KMS-11 (cell line): ENCODE measurements around the gene EEF1AKMT1.

Source experiments
- H2AFZ ChIP-seq: fragments of 200-600 bp; sonication (generic); 2 replicates; pipeline ENCODE4 v1.6.1; 2016; ENCODE audit warnings: antibody characterized with exemption, mixed run types, low read depth
- H3K27ac ChIP-seq: fragments of 200-600 bp; sonication (generic); 2 replicates; pipeline ENCODE4 v1.6.1; 2016; ENCODE audit warnings: mild to moderate bottlenecking, mixed run types
- H3K27me3 ChIP-seq: fragments of 200-600 bp; sonication (generic); 2 replicates; pipeline ENCODE4 v1.6.1; 2017; ENCODE audit warnings: mild to moderate bottlenecking, low read depth, mixed run types, moderate library complexity; ENCODE audit not compliant: insufficient read depth
- H3K36me3 ChIP-seq: fragments of 200-600 bp; sonication (generic); 2 replicates; pipeline ENCODE4 v1.6.1; 2017; ENCODE audit warnings: mild to moderate bottlenecking, mixed run types; ENCODE audit not compliant: insufficient read depth
- H3K4me1 ChIP-seq: fragments of 200-600 bp; sonication (generic); 2 replicates; pipeline ENCODE4 v1.6.1; 2016; ENCODE audit warnings: mild to moderate bottlenecking, low read depth, mixed run types; ENCODE audit not compliant: poor library complexity, severe bottlenecking
- H3K4me2 ChIP-seq: fragments of 200-600 bp; sonication (generic); 2 replicates; pipeline ENCODE4 v1.7.0; 2016; ENCODE audit warnings: mild to moderate bottlenecking, mixed run types
- H3K4me3 ChIP-seq: fragments of 200-600 bp; sonication (generic); IDR thresholded peaks from 2 replicates; pipeline ENCODE4 v1.6.1; 2017; ENCODE audit warnings: low read depth, low read length, mixed read lengths; ENCODE audit not compliant: insufficient read depth
- H3K79me2 ChIP-seq: fragments of 200-600 bp; sonication (generic); 2 replicates; pipeline ENCODE4 v1.6.1; 2016; ENCODE audit warnings: low read depth, mixed run types; ENCODE audit not compliant: insufficient read depth
- H3K9ac ChIP-seq: fragments of 200-600 bp; sonication (generic); 2 replicates; pipeline ENCODE4 v1.6.1; 2016; ENCODE audit warnings: mild to moderate bottlenecking, mixed run types
- H4K20me1 ChIP-seq: fragments of 200-600 bp; sonication (generic); 2 replicates; pipeline ENCODE4 v1.6.1; 2016; ENCODE audit warnings: mild to moderate bottlenecking, mixed run types; ENCODE audit not compliant: insufficient read depth
- CTCF ChIP-seq: fragments of 200-600 bp; sonication (generic); conservative IDR thresholded peaks from 2 replicates; pipeline ENCODE4 v1.6.1; 2017; ENCODE audit warnings: low read depth, mild to moderate bottlenecking, antibody characterized with exemption, low read length, moderate library complexity, mixed read lengths

EEF1AKMT1 gene

DNA sequence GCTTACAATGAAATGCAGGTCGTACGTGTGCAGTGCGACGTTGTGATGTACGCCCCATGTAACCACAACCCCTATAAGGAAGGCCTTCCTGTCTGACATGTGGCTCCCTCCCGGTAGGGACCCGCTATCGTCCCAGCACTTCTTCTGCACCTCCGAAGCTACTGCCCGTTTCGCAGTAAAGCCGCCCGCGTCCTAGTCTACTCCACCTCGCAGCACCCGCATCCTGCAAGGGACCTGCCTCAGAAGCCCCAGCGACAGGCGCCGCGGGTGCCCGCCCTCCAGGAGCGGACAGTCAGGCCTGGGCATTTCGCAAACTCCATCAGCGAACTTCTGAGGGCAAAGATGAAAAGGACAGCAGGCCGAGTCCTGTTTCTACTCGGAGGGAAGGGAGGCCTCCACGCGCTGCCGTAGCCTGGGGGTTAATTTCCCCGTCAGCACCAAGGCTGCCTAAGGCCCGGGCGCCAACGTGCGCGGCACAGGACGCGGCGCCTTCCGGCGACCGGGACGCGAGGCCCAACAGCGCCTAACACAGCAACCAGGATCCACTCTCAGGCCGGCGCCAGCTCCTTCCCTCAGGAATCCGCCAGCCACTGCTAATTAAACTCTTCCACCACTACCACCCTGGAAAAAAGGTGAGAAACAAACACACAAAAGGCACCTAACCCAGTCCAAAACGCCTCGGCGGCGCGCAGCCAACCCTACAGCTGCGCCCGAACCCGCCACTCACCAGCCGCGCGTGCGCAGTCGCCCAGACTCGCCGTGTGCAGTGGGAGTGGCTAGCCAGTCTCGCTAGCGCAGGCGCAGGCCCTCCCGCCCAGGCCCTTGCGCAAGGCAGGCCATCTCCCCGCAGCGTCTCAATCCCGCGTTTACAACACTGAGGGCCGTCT is at the start of gene EEF1AKMT1:
EEF1AKMT1 (minus strand) TSS at position 768 of the 887 bp plus-strand sequence. CDS start 16,363 bp downstream, outside the sequence.
- Histone ChIP-seq H3K4me1 (peaks cover 5% of the 10 kb centered on the region), H2AFZ (peak within 1 kb of the TSS; percentile 73), H3K4me3 (no peak within 1 kb of the TSS), H3K79me2 (no peaks in the 10 kb centered on the region; the same call in 1 of the 2 replicates), H3K27me3 (no peaks in the 10 kb centered on the region), H3K36me3 (no peaks in the 10 kb centered on the region), H3K27ac (peak within 1 kb of the TSS; percentile 96), H3K4me2 (peak within 1 kb of the TSS; percentile 74), H4K20me1 (no peaks in the 10 kb centered on the region), H3K9ac (peak within 1 kb of the TSS; percentile 95)
- TF ChIP-seq CTCF, result no peak

- H3K79me2 ChIP-seq, result no peaks in the 10 kb centered on the region
- H3K4me1 ChIP-seq, result peaks cover 13% of the 10 kb centered on the region
- H2AFZ ChIP-seq, result no peak overlapping the region
- no peaks in the 10 kb centered on the region for H4K20me1 ChIP-seq
- H3K36me3 ChIP-seq, result no peaks in the 10 kb centered on the region
- H3K9ac ChIP-seq, result no peak overlapping the region
- no peak overlapping the region for H3K27ac ChIP-seq
- no peaks in the 10 kb centered on the region for H3K27me3 ChIP-seq
- no peak overlapping the region for H3K4me2 ChIP-seq
- no peak overlapping the region for H3K4me3 ChIP-seq
- TF ChIP-seq CTCF, result no peak
Measured at GRCh38 chr13:20823071-20823470, 49.3 kb upstream of the EEF1AKMT1 start.

DNA sequence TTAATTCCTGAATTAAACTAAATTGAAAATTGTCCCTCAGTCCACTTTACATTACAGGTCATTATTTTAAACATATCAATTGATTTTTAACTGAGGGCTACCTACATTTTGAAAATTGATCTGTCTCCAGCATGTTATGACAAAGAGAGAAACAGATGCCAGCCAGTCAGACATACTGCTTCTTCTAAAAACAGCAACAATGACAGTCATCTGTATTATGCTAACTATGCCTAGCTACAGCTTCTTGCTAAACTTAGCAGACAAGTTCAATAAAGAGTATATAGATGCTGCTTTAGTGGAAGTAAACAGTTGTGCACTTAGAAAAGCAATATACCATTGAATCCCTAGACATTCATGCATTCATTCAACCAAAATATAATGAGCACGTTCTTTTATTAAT is 48.6 kb upstream of the EEF1AKMT1 start:
- Histone ChIP-seq H3K27me3 (no peaks in the 10 kb centered on the region), H3K27ac (no peak overlapping the region), H3K4me3 (no peak overlapping the region), H3K36me3 (no peaks in the 10 kb centered on the region), H3K4me2 (no peak overlapping the region), H3K9ac (no peak overlapping the region), H3K4me1 (peaks cover 12% of the 10 kb centered on the region), H4K20me1 (no peaks in the 10 kb centered on the region), H2AFZ (no peak overlapping the region), H3K79me2 (no peaks in the 10 kb centered on the region)
- no peak for TF ChIP-seq CTCF

DNA sequence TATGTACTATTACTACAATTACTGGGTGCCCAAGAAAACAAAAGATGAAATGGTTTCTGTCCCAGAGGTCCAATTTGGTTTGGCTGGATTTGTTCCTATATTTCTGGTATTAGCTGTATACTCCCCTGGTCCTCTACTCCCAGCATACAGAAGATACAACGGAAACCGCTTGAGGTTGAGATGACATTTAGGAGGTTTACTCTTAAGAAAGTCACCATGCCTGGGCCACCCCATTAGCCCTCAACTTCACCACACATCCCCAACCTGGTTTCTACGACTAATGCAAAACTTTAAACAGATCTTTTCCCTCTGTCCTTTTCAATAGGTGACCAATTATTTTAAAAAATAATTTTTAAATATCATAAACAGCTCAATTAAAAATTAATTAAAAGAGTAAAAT is 46.0 kb upstream of the EEF1AKMT1 start:
- Histone ChIP-seq H3K27ac (no peak overlapping the region), H4K20me1 (no peaks in the 10 kb centered on the region), H3K36me3 (no peaks in the 10 kb centered on the region), H3K79me2 (no peaks in the 10 kb centered on the region), H3K9ac (no peak overlapping the region), H3K4me1 (no peaks in the 10 kb centered on the region), H3K4me3 (no peak overlapping the region), H2AFZ (no peak overlapping the region), H3K4me2 (no peak overlapping the region), H3K27me3 (no peaks in the 10 kb centered on the region)
- no peak for TF ChIP-seq CTCF
